NB4 (cell line): Measurements from ENCODE around the gene RHOXF2.

ENCODE experiments used
- CTCF ChIP-seq: IDR thresholded peaks from one replicate; pipeline ENCODE4 v1.5.1; 2012; ENCODE audit warnings: low read depth, low read length
- POLR2A ChIP-seq: IDR thresholded peaks from 2 replicates; pipeline ENCODE4 v1.6.1; 2011; ENCODE audit warnings: mild to moderate bottlenecking; ENCODE audit not compliant: insufficient read length; ENCODE audit errors: extremely low read depth
- TF ChIP-seq, protein P1 (sequence below): IDR thresholded peaks from 2 replicates; pipeline ENCODE4 v1.6.1; 2011; ENCODE audit warnings: low read depth, low read length

DNA sequence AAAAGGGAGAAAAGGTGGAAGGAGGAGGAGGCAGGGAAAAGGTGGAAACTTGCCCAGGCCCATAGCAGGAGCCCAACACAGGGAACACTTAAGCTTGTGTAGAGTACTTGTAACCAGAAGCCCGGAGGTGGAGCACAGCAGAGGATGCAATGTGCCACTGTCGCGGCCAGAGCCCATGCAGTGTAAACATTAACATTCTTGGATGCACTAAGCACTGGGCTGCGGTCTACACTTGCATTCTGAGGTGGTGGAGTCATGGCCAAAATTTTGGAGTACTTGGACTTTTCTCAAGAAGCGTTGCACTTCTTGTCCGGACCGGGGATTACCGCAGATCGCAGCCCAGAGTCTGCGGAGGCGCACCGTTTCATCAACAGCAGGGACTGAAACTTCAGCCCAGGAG, 38.2 kb upstream of the RHOXF2 start:
- no peak for TF ChIP-seq CTCF
- TF ChIP-seq POLR2A: no peak
- TF ChIP-seq, protein P1, sequence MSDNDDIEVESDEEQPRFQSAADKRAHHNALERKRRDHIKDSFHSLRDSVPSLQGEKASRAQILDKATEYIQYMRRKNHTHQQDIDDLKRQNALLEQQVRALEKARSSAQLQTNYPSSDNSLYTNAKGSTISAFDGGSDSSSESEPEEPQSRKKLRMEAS: no peak
